ENCODE measurements around the gene TCF23. TPM values are rescaled to one million over a fixed set of nuclear protein-coding genes. Genes with fewer than 3 reads are reported as not detected.

The TCF23 gene
- total RNA-seq, 1 donor from 2014 or later, result not detected

- peaks cover 13% of the 10 kb centered on the region for H3K79me2 ChIP-seq (ENCODE audit: insufficient read depth, low read length)
- H2AFZ ChIP-seq (ENCODE audit: low read depth, low read length), result no peak overlapping the region
- H3K4me1 Mint-ChIP-seq (ENCODE audit: low read depth, unreplicated experiment), result peaks cover 4% of the 10 kb centered on the region
- TF ChIP-seq CTCF (IDR thresholded peaks at IDR 0.05; ENCODE audit: insufficient read depth, low read depth, low read length), result no peak
- no peak for TF ChIP-seq EZH2 (IDR thresholded peaks at IDR 0.05; ENCODE audit: insufficient read depth, low read length)
- no peak for FAIRE-seq
- H3K27me3 Mint-ChIP-seq (ENCODE audit: low read depth, unreplicated experiment), result peaks cover 16% of the 10 kb centered on the region
- H3K36me3 ChIP-seq (ENCODE audit: insufficient read depth, low read length), result peaks cover 8% of the 10 kb centered on the region
- peaks cover 12% of the 10 kb centered on the region for H3K36me3 Mint-ChIP-seq (ENCODE audit: low read depth, unreplicated experiment)
- H3K9ac ChIP-seq (ENCODE audit: low read length), result no peak overlapping the region
- H4K20me1 ChIP-seq (ENCODE audit: insufficient read depth, low read length), result peaks cover 31% of the 10 kb centered on the region
- H3K9me3 ChIP-seq (ENCODE audit: insufficient read depth, low read depth, low read length), result no peaks in the 10 kb centered on the region
- H3K27ac ChIP-seq (ENCODE audit: low read depth, low read length), result no peak overlapping the region
- H3K27ac Mint-ChIP-seq (ENCODE audit: unreplicated experiment), result no peak overlapping the region
- H3K4me3 Mint-ChIP-seq (ENCODE audit: unreplicated experiment), result no peak overlapping the region
- H3K9me3 Mint-ChIP-seq (ENCODE audit: unreplicated experiment), result no peaks in the 10 kb centered on the region
- no peak for DNase-seq (ENCODE audit: low read depth)
- H3K4me2 ChIP-seq (ENCODE audit: low read length), result no peak overlapping the region
- H3K4me3 ChIP-seq (ENCODE audit: insufficient read depth, low read depth, low read length), result no peak overlapping the region
- H3K27me3 ChIP-seq (ENCODE audit: insufficient read depth, low read length), result peaks cover 3% of the 10 kb centered on the region
- peaks cover under 1% of the 10 kb centered on the region for H3K4me1 ChIP-seq (ENCODE audit: insufficient read depth, low read length)
Observed at GRCh38 chr2:27127883-27128667, 20.7 kb upstream of the TCF23 start.

- DNase-seq (ENCODE audit: low read depth) (no peak), FAIRE-seq (no peak)
- no peak overlapping the region for H3K4me2 ChIP-seq (ENCODE audit: low read length)
- Mint-ChIP-seq H3K4me1 (ENCODE audit: low read depth, unreplicated experiment) (peaks cover 6% of the 10 kb centered on the region), H3K27me3 (ENCODE audit: low read depth, unreplicated experiment) (peaks cover 12% of the 10 kb centered on the region), H3K4me3 (ENCODE audit: unreplicated experiment) (no peak overlapping the region), H3K27ac (ENCODE audit: unreplicated experiment) (no peak overlapping the region), H3K9me3 (ENCODE audit: unreplicated experiment) (no peaks in the 10 kb centered on the region), H3K36me3 (ENCODE audit: low read depth, unreplicated experiment) (peaks cover 12% of the 10 kb centered on the region)
- peaks cover 9% of the 10 kb centered on the region for H3K4me1 ChIP-seq (ENCODE audit: insufficient read depth, low read length)
- H3K27ac ChIP-seq (ENCODE audit: low read depth, low read length), result no peak overlapping the region
- no peak overlapping the region for H3K9ac ChIP-seq (ENCODE audit: low read length)
- no peak for TF ChIP-seq EZH2 (IDR thresholded peaks at IDR 0.05; ENCODE audit: insufficient read depth, low read length)
- no peak for TF ChIP-seq CTCF (IDR thresholded peaks at IDR 0.05; ENCODE audit: insufficient read depth, low read depth, low read length)
- H4K20me1 ChIP-seq (ENCODE audit: insufficient read depth, low read length), result peaks cover 40% of the 10 kb centered on the region
- H3K79me2 ChIP-seq (ENCODE audit: insufficient read depth, low read length), result peaks cover 22% of the 10 kb centered on the region
- no peaks in the 10 kb centered on the region for H3K27me3 ChIP-seq (ENCODE audit: insufficient read depth, low read length)
- H2AFZ ChIP-seq (ENCODE audit: low read depth, low read length), result no peak overlapping the region
- H3K4me3 ChIP-seq (ENCODE audit: insufficient read depth, low read depth, low read length), result no peak overlapping the region
- no peaks in the 10 kb centered on the region for H3K9me3 ChIP-seq (ENCODE audit: insufficient read depth, low read depth, low read length)
- peaks cover 8% of the 10 kb centered on the region for H3K36me3 ChIP-seq (ENCODE audit: insufficient read depth, low read length)
Observed at GRCh38 chr2:27128668-27129571, 19.9 kb upstream of the TCF23 start.

Data from astrocyte (in vitro differentiated cells and primary cell).